CD4-positive, alpha-beta T cell treated with Interleukin-17A for 1 hour (primary cell): ENCODE results near the gene ZNF428.
"Not testable (repeated sequence)": the region's sequence is repeated elsewhere in the genome, so short reads cannot be mapped to it uniquely, and the experiment has no call there.

Source experiments
- DNase-seq: peaks from one replicate; pipeline ENCODE4 v3.0.0-alpha.2; 2020

The ZNF428 gene

GRCh38 chr19:43591904-43592772 is 27.3 kb downstream of the ZNF428 start:
- no peak for DNase-seq

GRCh38 chr19:43589678-43590077 is 29.8 kb downstream of the ZNF428 start:
- peak; percentile 29 for DNase-seq

GRCh38 chr19:43589277-43589676 is 30.2 kb downstream of the ZNF428 start:
- DNase-seq = no peak

- not testable (repeated sequence) for DNase-seq
Observed at GRCh38 chr19:43587029-43587428, 32.4 kb downstream of the ZNF428 start.

GRCh38 chr19:43586346-43586745 is 33.1 kb downstream of the ZNF428 start:
- DNase-seq = no peak

- no peak for DNase-seq
Observed at GRCh38 chr19:43584484-43584883, 34.9 kb downstream of the ZNF428 start.

GRCh38 chr19:43582495-43582894 is 36.9 kb downstream of the ZNF428 start:
- DNase-seq = no peak

GRCh38 chr19:43581467-43581866 is 38.0 kb downstream of the ZNF428 start:
- no peak for DNase-seq

- no peak for DNase-seq
Observed at GRCh38 chr19:43578787-43579186, 40.6 kb downstream of the ZNF428 start.

GRCh38 chr19:43575955-43576878 is 43.2 kb downstream of the ZNF428 start:
- peak; percentile 22 for DNase-seq

- peak; percentile 99 for DNase-seq
Observed at GRCh38 chr19:43575156-43575950, 44.1 kb downstream of the ZNF428 start, which contains the start of the genes PINLYP and XRCC1. PINLYP (plus strand) TSS chr19:43575801; CDS start chr19:43577192, 1,391 bp downstream. XRCC1 (minus strand) TSS chr19:43575527; CDS start chr19:43575458, 69 bp downstream.

GRCh38 chr19:43574424-43575155 is 44.8 kb downstream of the ZNF428 start:
- DNase-seq = no peak

- no peak for DNase-seq
Observed at GRCh38 chr19:43572171-43572588, 47.2 kb downstream of the ZNF428 start.

GRCh38 chr19:43570174-43570791 is 49.1 kb downstream of the ZNF428 start:
- no peak for DNase-seq

GRCh38 chr19:43569657-43570056 is 49.8 kb downstream of the ZNF428 start:
- DNase-seq = no peak

GRCh38 chr19:43564800-43565199 is 54.6 kb downstream of the ZNF428 start:
- DNase-seq = no peak

GRCh38 chr19:43563816-43564457 is 55.5 kb downstream of the ZNF428 start:
- DNase-seq = no peak

GRCh38 chr19:43562698-43563241 is 56.7 kb downstream of the ZNF428 start:
- DNase-seq = peak; percentile 94

GRCh38 chr19:43562226-43562697 is 57.2 kb downstream of the ZNF428 start:
- DNase-seq = no peak
